LNCaP clone FGC (cell line): ENCODE data around the gene KDM4B.

Experiments
- DNase-seq: peaks from one replicate; pipeline ENCODE4 v3.0.0-alpha.2; 2011; ENCODE audit warnings: low read depth
- H3K4me3 ChIP-seq: 2 replicates; pipeline ENCODE4 v1.5.1; 2011; ENCODE audit warnings: mild to moderate bottlenecking, low read depth, low read length, control low read depth
- CTCF ChIP-seq: IDR thresholded peaks from 2 replicates; pipeline ENCODE4 v1.5.1; 2012; ENCODE audit warnings: mild to moderate bottlenecking; ENCODE audit not compliant: control insufficient read depth, insufficient read depth; ENCODE audit errors: extremely low read depth

The KDM4B gene

GRCh38 chr19:5117421-5117820, 148.5 kb downstream of the KDM4B start:
- no peak for DNase-seq
- H3K4me3 ChIP-seq: no peak overlapping the region
- TF ChIP-seq CTCF: no peak

GRCh38 chr19:5118026-5118425, 149.1 kb downstream of the KDM4B start:
- H3K4me3 ChIP-seq: no peak overlapping the region
- no peak for DNase-seq
- no peak for TF ChIP-seq CTCF

GRCh38 chr19:5119297-5119998, 150.5 kb downstream of the KDM4B start:
- no peak for DNase-seq
- no peak overlapping the region for H3K4me3 ChIP-seq
- no peak for TF ChIP-seq CTCF

GRCh38 chr19:5120321-5120720, 151.4 kb downstream of the KDM4B start:
- TF ChIP-seq CTCF: no peak
- DNase-seq: no peak
- no peak overlapping the region for H3K4me3 ChIP-seq

GRCh38 chr19:5120833-5121232, 151.9 kb downstream of the KDM4B start:
- no peak overlapping the region for H3K4me3 ChIP-seq
- TF ChIP-seq CTCF: no peak
- DNase-seq: no peak

- no peak for TF ChIP-seq CTCF
- no peak overlapping the region for H3K4me3 ChIP-seq
Measured at GRCh38 chr19:5121266-5122120, 152.6 kb downstream of the KDM4B start.

More at GRCh38 chr19:5121266-5122120, 152.6 kb downstream of the KDM4B start:
- DNase-seq: no peak
